GM18858 (cell line): ENCODE results near the gene OXLD1.
"Not testable (repeated sequence)": the region's sequence is repeated elsewhere in the genome, so short reads cannot be mapped to it uniquely, and the experiment has no call there.

Experiments used
- ATAC-seq: cut with Tn5 transposase; IDR thresholded peaks from one replicate; pipeline ENCODE4 v1.9.1; 2021; ENCODE audit not compliant: unreplicated experiment

The OXLD1 gene

DNA sequence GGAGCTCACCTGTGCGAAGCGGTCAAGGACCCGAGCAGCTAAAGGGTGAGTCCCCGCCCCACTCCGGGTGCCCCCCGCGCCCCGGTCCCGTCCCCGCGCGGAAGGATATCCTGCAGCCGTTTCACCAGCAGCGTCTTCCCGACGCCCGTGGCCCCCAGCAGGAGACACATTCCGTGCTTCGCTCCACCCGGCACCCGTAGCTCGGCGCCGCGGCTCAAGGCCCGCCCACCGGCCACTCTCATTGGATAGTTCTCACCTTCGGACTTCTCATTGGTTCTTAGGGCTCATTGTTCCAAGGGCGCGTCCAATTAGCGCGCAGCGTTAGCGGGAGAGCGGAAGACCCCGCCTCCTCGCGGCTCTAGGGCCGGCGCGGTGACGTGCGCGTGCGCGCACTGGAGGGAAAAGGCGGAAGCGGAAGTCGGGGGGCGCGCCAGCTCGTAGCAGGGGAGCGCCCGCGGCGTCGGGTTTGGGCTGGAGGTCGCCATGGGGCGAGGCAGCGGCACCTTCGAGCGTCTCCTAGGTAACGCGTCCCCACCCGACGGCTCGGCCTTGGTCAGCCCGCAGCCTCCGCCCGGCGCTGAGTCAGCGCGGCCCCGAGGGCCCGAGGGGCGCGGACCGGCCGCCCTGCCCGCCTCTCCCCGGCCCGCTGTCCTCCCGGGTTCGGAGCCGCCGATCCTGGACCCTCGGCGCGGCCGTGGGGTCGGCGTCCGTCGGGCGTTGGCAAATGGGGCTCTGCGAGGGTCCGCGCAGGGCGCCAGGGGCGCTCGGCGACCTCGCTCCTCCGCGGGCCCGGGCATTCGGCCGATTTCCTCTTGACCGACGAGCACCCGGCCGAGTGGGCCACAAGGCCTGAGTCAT lies 17.4 kb upstream of the OXLD1 start, which contains the start of the genes ARL16 and HGS:
TSS of gene ARL16 (minus strand) at position 214 of the 858 bp plus-strand sequence. CDS start at position 170, 44 bp downstream.
TSS of gene HGS (plus strand) at position 428 of the 858 bp plus-strand sequence. CDS start at position 484, 56 bp downstream.
- peak; percentile 86 for ATAC-seq

DNA sequence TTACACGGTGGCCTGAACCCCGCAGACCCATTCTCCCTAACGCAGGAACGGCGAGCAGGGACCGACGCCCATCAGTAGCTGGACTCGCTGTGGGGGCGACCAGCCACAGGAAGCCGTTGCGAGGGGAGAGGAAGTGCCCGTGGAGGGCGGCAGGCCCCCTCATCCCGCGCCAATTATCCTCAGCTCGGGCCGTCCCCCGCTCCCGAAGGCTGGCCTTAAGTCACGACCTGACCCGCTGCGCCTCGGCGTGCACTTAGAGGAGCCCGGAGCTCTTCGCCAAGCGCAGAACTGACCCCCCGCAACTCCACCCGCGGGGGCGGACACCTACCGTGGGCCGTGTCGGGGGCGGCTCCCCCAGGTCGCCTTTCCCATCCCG lies 16.8 kb upstream of the OXLD1 start:
- ATAC-seq = no peak

DNA sequence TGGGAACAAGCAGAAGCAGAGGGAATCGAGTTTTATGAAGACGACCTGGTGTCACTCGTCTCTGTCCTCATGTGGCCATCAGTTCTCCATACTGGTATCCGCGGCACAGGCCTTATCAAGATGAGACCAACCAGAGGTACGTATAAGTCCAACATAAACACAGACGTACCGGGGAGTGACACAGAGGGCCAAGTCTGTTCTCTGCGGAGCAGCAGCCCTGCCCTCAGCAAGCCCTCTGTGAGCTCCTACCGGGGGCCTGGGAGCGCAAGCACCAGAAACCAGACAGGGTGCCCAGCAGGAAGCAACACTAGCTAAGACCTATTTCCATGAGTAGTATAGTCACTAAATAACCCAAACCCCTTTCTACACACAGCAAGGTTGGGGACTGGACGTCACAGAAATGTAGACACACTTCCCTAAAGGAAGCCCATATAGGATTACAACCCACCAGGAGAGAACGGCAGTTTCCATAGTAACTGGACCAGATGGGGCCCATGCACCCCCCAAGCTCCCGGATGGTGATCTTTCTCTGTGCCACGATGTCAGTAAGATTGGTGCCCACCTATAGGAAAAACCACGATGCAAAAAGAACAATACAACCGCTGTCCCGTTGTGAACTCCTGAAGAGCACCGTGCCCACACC lies 16.3 kb upstream of the OXLD1 start:
- no peak for ATAC-seq

DNA sequence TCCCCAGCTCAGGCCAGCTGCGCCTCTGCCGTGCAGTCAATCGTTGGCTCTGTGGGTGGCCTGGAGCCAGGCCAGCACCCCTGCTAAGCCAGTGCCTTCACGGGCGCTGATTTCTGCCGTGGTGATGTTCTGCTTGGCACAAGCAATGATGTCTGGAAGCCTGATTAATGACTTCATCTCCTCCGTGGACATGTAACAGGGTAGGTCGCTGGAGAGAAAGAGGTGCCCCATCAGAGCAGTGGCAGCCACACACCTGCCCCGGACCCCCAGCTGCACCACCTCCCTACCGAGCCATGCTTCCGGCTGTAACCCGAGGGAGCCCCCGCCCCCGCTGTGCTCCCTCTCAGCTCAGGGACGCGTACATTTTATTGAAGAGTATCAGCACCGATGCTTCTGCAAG lies 15.3 kb upstream of the OXLD1 start:
- ATAC-seq = no peak

DNA sequence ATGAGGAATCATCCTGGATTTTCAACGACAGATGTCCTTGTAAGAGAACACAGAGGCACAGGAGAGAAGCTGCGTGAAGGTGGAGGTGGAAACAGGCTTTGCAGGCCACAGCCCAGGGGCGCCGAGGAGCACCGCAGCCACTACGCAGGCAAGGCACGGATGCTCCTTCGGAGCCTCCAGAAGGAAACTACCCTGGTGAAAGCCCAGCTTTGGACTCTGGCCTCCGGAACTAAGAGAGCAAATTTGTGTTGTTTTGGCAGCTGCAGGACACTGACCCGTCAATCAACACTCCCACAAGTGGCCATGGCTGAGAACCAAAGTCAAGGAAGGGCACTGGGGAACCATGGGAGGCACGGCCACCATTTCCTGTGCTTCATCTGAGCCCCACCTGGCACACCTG lies 13.7 kb upstream of the OXLD1 start:
- no peak for ATAC-seq

DNA sequence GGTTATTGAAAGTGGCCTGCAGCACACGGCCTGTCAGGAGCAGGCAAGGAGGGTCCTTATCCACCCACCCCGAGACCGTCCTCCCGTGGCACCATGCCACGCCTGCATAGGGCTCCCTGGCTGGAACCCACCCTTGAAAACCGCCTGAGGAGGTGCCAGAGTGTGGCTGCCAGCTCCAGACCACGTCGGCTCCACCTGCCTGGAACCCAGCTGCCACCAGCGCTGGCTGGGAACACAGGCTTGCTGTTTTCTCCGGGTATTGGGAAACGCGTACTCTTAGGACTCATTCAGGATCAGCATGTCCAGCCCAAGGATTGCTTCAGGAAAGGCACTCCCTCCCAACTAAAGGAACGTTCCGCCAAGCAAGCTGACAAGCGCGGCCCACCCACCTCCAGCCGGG lies 10.5 kb upstream of the OXLD1 start:
- no peak for ATAC-seq

DNA sequence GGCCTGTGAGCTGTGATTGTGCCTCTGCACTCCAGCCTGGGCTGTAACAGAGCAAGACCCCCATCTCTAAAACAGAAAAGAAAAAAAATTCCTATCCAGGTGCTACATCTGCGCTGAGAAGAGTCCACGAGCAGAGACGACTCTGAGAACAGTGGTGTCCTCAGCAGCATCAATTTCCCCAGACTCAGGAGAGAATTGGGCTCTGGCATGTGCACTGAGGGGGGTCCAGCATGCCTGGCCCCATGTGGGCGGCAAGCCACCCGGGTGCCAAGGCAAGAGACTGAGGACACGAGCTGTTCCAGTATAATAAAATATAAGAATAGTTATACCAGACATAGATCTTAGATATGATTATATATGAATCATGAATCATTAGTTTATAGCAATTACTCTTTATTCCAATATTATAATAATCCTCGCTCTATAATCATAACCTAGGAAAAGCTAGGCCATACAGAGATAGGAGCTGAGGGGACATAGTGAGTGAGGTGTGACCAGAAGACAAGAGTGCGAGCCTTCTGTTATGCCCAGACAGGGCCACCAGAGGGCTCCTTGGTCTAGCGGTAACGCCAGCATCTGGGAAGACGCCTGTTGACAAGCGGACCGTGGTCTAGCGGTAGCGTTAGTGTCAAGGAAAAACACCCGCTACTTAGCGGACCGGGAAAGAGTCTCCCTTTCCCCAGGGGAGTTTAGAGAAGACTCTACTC lies 9.3 kb upstream of the OXLD1 start:
- ATAC-seq = not testable (repeated sequence)

DNA sequence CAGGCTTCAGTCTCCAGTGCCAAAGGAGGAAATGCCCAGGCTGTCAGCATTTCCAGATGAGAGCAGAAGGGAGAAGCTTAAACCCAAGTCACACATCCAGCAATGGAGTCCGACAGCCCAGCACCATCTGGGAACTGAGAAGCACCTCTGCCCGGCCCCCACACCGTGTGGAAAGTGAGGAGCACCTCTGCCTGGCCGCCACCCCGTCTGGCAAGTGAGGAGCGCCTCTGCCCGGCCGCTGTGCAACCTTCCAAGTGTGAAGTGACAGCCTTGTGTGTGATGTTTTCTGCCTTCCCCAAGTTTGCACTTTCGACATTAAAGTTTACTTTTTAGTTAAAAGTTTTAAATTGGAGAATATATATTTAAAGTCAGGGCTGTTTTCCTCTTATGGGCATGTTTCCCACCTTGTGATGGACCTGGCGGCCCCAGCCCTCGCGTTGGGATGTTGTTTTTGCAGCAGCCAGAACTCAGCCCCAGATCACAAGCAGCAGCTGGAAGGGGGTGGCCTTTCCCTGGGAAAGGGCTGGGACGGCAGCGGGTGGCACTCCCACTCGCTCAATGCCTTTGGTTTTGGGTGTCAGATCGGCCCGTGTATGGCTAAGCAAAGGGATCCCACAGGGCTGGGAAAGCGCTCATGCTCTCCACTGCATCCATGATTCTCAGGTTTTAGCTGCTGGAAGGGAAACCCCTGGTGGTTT lies 7.3 kb upstream of the OXLD1 start:
- ATAC-seq = no peak

DNA sequence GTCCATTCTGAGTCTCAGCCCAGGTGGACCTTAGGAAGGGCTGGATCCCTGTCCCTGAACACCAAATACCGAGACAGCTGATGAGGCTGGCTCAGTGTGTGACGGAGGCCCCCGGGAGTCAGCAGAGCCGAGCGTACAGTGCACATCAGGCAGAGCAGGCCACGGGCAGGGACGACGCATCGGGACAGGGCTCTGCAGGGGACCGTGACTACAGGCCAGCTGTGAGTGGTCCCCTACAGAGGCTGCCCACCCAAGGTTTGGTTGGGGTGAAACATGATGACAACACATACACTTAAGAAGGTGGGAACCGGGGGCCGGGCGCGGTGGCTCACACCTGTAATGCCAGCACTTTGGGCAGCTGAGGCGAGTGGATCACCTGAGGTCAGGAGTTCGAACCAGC lies 6.5 kb upstream of the OXLD1 start:
- no peak for ATAC-seq

DNA sequence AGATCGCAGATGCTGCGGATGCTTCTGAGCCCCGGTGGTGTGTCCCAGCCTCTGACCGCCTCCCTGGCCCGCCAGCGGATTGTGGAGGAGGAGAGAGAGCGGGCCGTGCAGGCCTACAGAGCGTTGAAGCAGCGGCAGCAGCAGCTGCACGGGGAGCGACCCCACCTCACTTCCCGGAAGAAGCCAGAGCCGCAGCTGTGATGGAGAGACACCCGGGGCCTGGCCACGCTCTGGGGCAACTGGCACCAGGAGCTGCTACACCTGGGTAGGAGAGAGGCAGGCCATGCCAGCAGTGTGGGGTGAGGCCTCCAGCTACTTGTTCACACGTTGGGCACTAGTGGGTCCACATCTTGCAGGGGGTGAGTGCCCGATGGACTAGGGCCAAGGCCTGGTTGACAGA lies 6.1 kb upstream of the OXLD1 start:
- no peak for ATAC-seq

DNA sequence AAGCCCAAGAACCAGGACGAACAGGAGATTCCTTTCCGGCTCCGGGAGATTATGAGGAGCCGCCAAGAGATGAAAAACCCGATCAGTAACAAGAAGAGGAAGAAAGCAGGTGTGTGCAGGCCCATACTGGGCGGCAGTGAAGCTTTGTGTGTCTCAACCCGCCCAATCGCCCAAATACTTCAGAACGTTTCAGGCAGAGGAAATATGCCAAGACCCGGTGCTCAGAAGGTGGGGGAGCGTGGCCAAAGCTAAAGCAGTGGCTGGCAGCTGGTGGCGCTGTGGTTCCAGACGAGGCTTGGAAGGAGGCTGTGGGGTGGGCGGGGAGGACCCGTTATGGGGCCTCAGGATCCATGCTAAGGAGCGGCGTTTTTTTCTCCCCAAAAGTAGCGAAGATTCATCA lies 1.3 kb upstream of the OXLD1 start:
- no peak for ATAC-seq

DNA sequence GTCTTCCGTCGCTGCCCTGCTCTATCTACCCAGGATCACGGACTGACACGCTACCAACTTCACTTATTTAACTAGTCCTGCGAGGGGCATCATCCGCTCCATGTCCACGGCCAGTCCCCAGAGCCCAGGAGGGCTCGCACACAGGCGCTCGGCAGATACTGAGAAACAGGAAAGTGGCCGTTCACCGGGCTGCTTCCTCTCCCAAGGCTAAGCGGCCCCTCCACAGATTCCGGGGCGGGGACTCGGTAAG lies 388 bp downstream of the OXLD1 start:
- ATAC-seq = no peak

DNA sequence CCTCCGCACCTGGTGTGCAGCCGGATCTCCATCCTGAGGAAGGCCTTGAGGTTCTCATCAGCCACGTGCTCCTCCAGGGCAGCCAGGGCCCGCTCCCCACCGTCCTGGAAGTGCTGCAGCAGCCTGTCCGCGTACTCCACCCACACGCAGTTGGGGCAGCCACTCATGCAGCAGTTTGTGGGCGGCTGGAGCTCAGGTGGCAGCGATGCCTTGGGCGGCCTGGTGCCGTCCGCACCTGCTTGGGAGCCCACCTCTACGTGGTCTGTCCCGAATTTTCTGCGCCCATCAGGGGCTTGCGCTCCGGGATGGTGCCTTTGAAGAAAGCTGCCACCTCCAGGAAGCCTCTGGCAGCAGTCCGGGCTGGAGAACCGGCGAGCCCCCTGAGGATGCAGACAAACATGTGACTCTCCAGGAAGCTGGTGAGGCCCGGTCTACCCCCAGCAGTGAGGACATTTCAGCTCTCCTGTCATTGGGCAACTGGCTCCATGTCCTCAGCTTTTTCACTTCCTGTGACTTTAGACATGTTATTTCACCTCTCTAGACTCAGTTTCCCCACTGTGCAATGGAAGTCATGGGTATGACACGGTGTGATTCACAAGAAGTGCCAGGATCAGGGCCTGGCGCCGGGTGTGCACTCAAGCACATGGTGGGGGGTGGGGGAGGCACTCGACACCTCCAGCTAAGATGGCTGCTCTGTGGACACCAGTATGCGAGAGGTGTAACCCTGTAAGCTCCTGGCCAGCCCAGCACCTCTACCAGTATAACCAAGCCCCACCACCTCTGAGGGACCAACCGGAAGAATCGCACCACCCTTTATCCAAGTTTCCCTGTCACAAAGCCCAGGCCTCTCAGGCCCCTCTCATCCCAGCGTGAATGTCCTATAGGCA lies 957 bp downstream of the OXLD1 start:
- no peak for ATAC-seq

DNA sequence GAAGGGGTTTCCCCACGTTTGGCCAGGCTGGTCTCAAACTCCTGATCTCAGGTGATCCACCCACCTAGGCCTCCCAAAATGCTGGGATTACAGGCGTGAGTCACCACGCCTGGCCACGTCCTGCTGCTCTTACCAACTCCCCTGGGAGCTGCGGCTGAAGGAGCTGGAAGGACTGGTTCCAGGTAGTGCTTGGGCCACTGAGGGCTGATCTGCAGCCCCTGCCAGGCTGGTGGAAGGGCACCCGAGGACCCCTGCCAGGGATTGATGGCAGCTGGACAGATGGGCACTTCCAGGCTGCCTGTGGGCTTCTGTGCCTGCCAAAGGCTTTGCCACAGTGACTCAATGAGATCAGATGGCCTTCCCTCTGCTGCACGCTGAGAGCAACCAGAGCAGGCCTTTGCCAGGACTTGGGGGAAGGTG lies 2.3 kb downstream of the OXLD1 start:
- no peak for ATAC-seq

DNA sequence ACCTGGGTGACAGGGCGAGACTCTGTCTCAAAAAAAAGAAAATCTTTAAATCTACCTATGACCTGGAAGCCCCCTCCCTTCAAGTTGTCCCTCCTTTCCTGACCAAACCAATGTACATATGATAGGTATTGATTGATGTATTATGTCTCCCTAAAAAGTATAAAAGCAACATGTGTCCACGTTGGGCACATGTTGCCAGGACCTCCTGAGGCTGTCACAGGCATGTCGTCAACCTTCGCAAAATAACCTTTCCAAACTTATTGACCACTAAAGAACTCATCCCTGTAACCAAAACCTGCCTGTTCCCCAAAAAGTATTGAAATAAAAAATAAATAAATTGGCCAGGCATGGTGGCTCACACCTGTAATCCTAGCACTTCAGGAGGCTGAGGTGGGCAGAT lies 4.4 kb downstream of the OXLD1 start:
- ATAC-seq = no peak

DNA sequence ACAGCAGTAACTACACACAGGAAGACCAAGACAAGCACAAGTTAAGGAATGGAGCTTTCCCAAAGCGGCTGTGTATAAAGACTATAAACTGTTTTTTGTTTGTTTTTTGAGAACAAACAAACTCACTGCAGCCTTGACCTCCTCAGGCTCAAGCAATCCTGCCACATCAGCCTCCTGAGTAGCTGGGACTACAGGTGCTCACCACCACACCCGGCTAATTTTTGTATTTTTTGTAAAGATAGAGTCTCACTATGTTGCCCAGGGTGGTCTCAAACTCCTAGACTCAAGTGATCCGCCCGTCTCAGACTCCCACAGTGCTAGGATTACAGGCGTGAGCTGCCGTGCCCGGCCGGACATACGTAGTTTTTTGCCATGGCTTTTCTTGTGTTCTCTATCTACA lies 6.0 kb downstream of the OXLD1 start:
- no peak for ATAC-seq

DNA sequence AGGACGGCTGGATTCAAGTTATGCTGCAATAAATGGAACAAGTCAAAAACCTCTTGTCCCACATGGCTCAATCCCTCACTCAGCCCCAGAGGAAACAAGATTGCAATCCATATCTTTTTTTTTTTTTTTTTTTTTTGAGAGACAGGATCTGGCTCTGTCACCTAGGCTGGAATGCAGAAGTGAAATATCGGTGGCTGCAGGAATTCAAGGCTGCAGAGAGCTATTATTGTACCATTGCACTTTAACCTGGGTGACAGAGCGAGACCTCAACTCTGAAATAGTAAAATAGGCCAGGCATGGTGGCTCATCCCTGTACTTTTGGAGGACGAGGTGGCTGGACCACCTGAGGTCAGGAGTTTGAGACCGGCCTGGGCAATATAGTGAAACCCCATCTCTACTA lies 7.4 kb downstream of the OXLD1 start:
- no peak for ATAC-seq

DNA sequence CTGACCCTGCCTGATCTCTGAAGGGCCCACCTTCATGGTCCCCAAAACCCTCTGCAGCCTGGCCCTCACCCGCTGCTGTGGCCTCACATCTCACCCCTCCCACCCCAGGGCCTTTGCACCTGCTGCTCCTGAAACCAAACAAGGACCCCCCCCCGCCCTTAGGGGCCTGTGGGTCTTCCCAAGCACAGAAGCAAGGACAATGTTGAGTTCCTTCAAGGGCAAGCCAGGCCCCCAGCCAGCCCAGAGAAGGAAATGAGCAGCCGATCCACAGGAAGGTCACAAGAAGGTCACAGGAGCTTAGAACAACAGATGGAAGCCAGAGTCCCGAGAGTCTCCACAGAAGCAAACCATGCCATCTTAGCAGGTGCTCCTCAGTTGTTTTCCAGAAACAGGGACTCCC lies 9.6 kb downstream of the OXLD1 start:
- ATAC-seq = no peak

DNA sequence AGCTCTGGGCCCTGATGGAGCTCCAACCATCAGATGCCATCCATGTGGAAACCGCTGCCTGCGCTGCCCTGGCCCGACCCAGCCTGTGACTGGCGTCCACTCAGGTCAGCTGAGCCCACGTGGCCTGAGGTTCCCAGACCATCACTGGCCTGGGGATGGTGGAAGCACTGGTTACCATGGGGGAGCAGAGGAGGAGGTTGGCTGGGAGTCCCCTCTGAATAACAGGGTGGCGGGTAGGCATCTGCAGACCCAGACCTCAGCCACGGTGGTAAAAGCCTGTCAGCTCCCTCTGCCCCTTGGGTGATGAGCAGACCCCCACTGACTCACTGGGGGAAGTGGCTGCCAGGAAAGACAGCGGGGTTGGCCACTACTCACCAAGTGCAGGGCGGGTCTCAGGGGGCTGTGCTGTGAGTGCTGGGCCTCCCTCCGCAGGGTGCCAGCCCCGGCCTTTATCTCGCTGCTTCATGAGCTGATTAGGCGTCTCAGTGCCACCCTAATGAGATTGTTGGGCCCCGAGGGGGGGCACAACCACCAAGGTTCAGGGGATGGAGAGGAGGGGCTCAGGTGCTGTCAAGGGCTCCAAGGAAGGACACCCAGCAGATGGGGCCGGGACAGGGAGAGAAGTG lies 10.2 kb downstream of the OXLD1 start, which contains the start of gene PDE6G:
TSS of gene PDE6G (minus strand) at position 425 of the 626 bp plus-strand sequence. CDS start 3,237 bp downstream, outside the sequence.
- no peak for ATAC-seq
